Measurements from ENCODE around the gene TRMT2A.
"Not testable (repeated sequence)": the region's sequence is repeated elsewhere in the genome, so short reads cannot be mapped to it uniquely, and the experiment has no call there.

TRMT2A gene

GRCh38 chr22:20116951-20117632 lies at the start of gene TRMT2A:
Gene TRMT2A (minus strand): TSS chr22:20117226. CDS start chr22:20116906, 320 bp downstream.
- peak; percentile 95 for DNase-seq

GRCh38 chr22:20166703-20167102 lies 49.7 kb upstream of the TRMT2A start:
- no peak for DNase-seq

- no peak for DNase-seq
Observed at GRCh38 chr22:20165913-20166312, 48.9 kb upstream of the TRMT2A start.

- no peak for DNase-seq
Observed at GRCh38 chr22:20165421-20165820, 48.4 kb upstream of the TRMT2A start.

- DNase-seq, result no peak
Observed at GRCh38 chr22:20164863-20165262, 47.8 kb upstream of the TRMT2A start.

- DNase-seq, result no peak
Observed at GRCh38 chr22:20160041-20160440, 43.0 kb upstream of the TRMT2A start.

GRCh38 chr22:20159531-20159930 lies 42.5 kb upstream of the TRMT2A start:
- DNase-seq, result not testable (repeated sequence)

- DNase-seq, result no peak
Observed at GRCh38 chr22:20159076-20159475, 42.0 kb upstream of the TRMT2A start.

GRCh38 chr22:20158391-20159036 lies 41.5 kb upstream of the TRMT2A start:
- no peak for DNase-seq

- no peak for DNase-seq
Observed at GRCh38 chr22:20157430-20158183, 40.6 kb upstream of the TRMT2A start.

GRCh38 chr22:20156611-20157429 lies 39.8 kb upstream of the TRMT2A start:
- peak; percentile 75 for DNase-seq

GRCh38 chr22:20156042-20156389 lies 39.0 kb upstream of the TRMT2A start:
- DNase-seq, result no peak

GRCh38 chr22:20155330-20156041 lies 38.5 kb upstream of the TRMT2A start:
- peak; percentile 86 for DNase-seq

- peak; percentile 53 for DNase-seq
Observed at GRCh38 chr22:20154602-20155187, 37.7 kb upstream of the TRMT2A start.

GRCh38 chr22:20153945-20154344 lies 36.9 kb upstream of the TRMT2A start:
- DNase-seq, result no peak

GRCh38 chr22:20152464-20152890 lies 35.5 kb upstream of the TRMT2A start:
- DNase-seq, result no peak

GRCh38 chr22:20151276-20151588 lies 34.2 kb upstream of the TRMT2A start:
- DNase-seq, result no peak

GRCh38 chr22:20150381-20151275 lies 33.6 kb upstream of the TRMT2A start, which contains the start of gene CCDC188:
Gene CCDC188 (minus strand): TSS chr22:20151055. CDS start chr22:20150986, 69 bp downstream.
- no peak for DNase-seq

GRCh38 chr22:20149257-20150250 lies 32.5 kb upstream of the TRMT2A start:
- DNase-seq, result peak; percentile 27

GRCh38 chr22:20148414-20148813 lies 31.4 kb upstream of the TRMT2A start:
- no peak for DNase-seq
